Activated CD8-positive, alpha-beta memory T cell treated with anti-CD3 and anti-CD28 coated beads for 48 hours (primary cell): Measurements from ENCODE around the gene RANBP1.
A peak's percentile ranks its signal among the peaks of the same experiment; 100 is the strongest.

ENCODE experiments used
- DNase-seq, 3 experiments: peaks; one replicate each; pipeline ENCODE4 v3.0.0-alpha.2; 2020; ENCODE audit warnings: low read depth in 2 of 3, low spot score in 2 of 3

The RANBP1 gene

GRCh38 chr22:20123366-20124082 is 7.6 kb downstream of the RANBP1 start:
- no peak for DNase-seq

DNA sequence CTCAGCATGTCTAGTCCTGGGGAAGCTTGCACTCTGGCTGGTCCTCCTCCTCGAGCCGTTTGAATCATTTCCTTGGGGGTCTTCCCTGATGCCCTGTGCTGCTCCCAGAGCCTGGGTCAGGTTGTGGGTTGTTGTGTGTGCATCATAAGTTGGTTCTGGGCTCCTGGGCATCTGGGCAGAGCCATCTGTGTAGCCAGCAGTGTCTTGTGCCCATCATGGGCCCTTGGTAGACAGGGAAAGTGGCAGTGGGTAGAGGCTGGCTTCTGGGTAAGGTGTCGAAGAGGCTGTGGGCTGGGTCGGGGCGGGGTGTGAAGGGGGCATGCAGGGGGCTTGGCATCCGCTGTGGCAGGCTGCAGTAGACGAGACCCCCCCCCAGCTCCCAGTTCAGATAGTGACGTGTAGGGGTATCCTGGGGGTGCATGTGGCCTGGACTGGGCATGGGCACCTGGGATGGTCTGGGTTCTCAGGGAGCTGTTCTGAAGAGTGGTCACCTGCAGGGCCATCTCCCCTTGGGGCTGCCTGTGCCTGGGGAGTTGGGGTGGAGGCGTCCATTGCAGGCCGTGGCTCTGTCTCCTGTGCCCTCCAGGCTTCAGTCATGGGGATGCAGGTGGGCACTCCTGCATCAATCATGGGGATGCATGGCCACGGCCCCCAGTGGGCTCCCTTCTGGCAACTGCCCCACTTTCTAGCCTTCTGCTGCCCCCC is 8.3 kb downstream of the RANBP1 start:
- no peak for DNase-seq

GRCh38 chr22:20125201-20126174 is 9.6 kb downstream of the RANBP1 start:
- no peak for DNase-seq

GRCh38 chr22:20126284-20127029 is 10.6 kb downstream of the RANBP1 start:
- DNase-seq: no peak

GRCh38 chr22:20127318-20127868 is 11.5 kb downstream of the RANBP1 start:
- DNase-seq: no peak

DNA sequence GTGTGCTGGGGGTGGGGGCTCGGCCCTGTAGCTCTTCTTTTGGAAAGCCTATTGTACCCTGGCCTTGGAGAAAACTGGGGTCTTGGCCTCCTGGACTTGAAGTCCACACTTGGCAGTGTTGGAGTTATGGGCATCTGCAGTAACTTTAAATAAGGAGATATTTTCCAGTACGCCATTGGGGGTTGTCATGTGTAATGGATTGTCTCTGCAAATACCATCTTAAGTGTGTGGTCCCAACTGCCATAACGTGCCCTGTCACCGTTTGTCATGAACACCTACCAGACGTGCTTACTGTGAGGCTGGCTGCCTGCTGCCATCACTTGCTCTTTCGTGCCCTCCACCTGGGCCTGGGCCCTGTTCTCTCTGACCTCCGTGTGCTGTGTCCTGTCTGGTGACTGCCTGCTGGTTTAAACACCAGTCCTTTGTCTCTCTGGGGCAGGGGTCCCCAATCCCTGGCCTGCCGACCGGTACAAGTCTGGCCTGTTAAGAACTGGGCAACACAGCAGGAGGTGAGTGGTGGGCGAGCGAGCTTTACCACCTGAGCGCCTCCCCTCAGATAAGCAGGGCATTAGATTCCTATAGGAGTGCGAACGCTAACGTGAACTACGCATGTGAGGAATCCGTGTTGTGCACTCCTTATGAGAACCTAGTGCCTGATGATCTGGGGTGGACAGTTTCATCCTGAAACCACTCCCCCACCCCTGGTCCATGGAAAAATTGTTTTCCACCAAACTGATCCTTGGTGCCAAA is 12.1 kb downstream of the RANBP1 start:
- DNase-seq: no peak

- no peak for DNase-seq
Measured at GRCh38 chr22:20128619-20128901, 12.7 kb downstream of the RANBP1 start.

- DNase-seq: no peak
Measured at GRCh38 chr22:20128902-20129746, 13.2 kb downstream of the RANBP1 start.

DNA sequence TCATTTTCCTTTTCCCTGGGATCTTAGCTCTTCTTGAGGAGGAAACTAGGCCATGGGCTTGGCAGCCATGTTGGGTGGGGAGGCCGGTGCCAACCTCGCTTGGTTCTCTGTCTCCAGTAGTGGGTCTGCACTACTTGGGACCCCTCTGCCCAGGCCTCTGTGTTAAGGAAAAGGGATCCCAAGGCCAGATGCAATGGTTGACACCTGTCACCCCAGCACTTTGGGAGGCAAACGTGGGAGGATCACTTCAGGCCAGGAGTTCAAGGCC is 13.8 kb downstream of the RANBP1 start:
- no peak for DNase-seq

GRCh38 chr22:20130319-20130718 is 14.4 kb downstream of the RANBP1 start:
- DNase-seq: no peak

DNA sequence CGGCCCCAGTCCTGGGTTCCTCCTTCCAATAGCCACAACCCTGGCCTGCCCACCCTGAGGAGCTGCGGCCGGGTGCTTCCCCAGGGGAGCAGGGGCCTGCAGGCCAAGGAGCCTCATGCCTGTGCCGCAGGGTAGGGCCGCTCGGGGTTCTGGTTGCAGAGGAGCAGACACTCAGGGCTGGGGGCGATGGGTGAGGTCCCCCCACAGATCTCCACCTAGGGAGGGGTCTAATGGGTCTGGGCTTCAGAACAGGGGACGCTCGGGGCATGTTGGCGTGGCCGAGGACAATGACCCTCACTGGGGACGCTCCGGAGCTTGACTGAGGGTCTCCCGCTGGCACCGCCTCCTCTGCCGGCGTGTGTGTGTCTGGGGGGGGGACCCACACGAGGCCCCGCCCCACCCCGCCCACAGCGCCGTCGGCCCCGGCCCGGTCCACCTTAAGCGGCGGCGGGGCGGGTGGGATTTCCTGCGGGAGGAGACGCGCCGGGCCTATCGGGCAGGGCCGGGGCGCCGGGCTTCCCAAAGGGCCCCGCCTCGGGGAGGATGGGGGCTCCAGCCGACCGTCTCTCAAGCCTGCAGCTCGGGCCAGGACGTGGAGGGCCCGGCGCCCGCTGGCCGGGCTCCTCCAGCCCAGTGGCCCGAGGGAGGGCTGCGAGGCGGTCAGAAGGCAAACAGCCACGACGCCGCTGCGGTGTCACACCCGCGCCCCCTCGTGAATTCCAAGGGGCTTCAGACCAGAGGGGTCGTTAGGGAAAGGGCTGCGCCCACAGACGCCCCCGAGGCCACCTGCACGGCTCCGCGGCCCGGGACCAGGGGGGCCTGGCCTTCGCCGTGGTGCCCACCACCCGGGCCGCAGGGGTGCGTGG is 15.1 kb downstream of the RANBP1 start:
- DNase-seq: peak in 1 of 3 experiments; percentile 55

GRCh38 chr22:20131597-20131858 is 15.6 kb downstream of the RANBP1 start, which contains the start of gene ZDHHC8:
Gene ZDHHC8, plus strand, starts transcription at chr22:20131804. Its CDS starts 144 bp downstream, at chr22:20131948.
- DNase-seq: no peak

DNA sequence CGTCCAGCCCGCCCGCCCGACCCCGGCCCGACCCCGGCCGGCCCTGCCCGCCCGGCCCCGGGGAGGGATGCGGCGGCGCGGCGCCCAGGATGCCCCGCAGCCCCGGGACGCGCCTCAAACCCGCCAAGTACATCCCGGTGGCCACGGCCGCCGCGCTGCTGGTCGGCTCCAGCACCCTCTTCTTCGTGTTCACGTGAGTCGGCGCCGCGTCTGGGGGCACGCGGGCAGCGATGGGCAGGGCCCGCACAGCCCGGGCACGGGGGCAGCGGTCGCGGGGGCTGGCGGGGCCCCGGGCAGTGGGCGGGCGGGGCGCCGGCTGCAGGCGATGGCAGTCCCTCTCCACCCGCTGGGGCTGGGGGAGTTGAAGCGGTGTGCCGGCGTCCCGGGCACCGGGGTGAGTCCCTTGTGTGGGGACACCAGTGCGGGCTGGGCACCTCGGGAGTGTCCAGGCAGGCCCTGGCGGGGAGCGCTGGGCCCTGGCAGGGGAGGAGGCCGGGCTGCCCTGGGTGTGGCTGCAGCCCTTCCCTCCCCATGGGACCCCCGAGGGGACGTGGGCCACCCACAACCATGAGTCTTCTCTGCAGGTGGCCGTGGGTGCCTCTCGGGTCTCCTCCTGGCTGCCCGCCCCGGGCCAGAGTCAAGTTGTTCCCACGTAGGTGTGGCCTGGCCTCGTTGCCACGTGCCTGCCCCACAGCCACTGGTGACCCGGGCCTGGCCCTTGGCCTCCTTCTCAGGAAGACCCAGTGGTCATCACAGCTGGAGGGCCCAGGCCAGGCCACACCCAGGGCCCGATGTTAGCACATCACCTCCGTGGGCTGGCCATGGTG is 16.2 kb downstream of the RANBP1 start:
- DNase-seq: no peak

GRCh38 chr22:20132686-20133246 is 16.9 kb downstream of the RANBP1 start:
- no peak for DNase-seq

DNA sequence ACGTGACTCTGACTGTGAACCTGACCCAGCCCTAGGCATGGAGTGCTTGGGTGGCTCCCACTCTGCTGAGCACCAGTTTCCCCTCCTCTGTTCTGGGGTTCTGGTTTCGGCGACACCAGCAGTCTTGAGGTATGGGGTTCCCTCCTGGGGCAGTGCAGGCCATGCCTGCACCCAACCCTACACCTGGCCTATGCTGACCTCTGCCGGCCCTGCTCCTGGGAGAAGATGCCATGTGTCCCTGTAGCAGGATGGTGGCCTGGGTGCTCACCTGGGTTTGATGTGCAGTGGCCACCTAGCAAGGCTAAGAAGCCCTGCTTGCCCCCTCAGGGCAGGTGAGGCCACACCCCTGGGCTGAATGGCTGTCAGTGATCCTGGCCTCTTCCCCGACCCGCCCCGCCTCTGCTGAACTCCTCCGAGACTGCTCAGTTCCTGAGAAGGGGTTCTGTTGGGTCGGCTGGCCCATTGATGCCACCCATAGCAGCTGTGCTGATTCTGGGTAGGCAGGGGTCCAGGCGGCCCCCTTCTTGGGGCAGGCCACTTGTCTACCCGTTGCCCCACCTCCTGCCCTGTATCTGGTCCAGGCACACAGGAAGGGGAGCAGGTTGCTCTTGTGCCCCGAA is 18.1 kb downstream of the RANBP1 start:
- no peak for DNase-seq

DNA sequence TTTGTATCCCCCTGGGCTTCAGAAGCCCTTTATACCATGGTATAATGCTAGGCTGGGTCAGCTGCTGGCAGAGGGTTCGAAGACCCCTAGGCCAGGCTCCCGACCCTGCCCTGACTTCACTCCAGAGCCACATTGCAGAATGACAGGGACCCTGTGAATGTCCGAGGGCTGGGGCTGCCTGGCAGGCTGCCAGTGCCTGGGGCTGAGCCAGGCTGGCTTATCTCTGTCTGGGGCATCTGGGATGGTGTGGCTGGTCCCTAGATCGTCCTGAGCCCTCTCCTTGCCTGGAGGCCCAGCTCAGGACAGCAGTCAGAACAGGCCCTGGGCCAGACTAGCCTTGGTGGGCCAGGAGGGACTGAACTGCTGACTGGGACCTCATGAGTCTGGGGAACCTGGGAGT is 19.4 kb downstream of the RANBP1 start:
- no peak for DNase-seq
